HepG2 (cell line): ENCODE results near the gene EHD1. TPM values are rescaled to one million over a fixed set of nuclear protein-coding genes. Genes with fewer than 3 reads are reported as not detected.

Experiments used
- KLF9 ChIP-seq: IDR thresholded peaks from 2 replicates; pipeline ENCODE4 v1.6.1; 2016; ENCODE audit warnings: low read depth
- MAFG ChIP-seq: sonication (generic); formaldehyde crosslinking; IDR thresholded peaks from 2 replicates; pipeline ENCODE4 v1.5.1; 2020; ENCODE audit warnings: mild to moderate bottlenecking, missing genetic modification reagents
- MATR3 ChIP-seq: sonication (generic); formaldehyde crosslinking; IDR thresholded peaks from 2 replicates; pipeline ENCODE4 v1.4.0; 2020; ENCODE audit warnings: missing genetic modification reagents
- NCOR1 ChIP-seq: fragments of 200-600 bp; sonication (generic); IDR thresholded peaks from 2 replicates; pipeline ENCODE4 v1.7.0; 2017; ENCODE audit warnings: antibody characterized with exemption, low read length, borderline replicate concordance
- NRL ChIP-seq: sonication (generic); formaldehyde crosslinking; IDR thresholded peaks from 2 replicates; pipeline ENCODE4 v1.5.0; 2020; ENCODE audit warnings: missing genetic modification reagents, mild to moderate bottlenecking, moderate library complexity, borderline replicate concordance
- ZNF33B ChIP-seq: sonication (generic); formaldehyde crosslinking; IDR thresholded peaks from 2 replicates; pipeline ENCODE4 v1.5.1; 2020; ENCODE audit warnings: mild to moderate bottlenecking, missing genetic modification reagents
- polyA plus RNA-seq, 8 experiments: library from polyadenylated mRNA; depleted of rRNA in 3 of 8; stranded (reverse) in 7 of 8; unstranded in 1 of 8; fragments of >200 nt; fragmentation: Illumina TruSeq in 4 of 8; extraction: Trizol in 4 of 8; gene quantifications; 2 replicates each; pipeline versions ENCODE4 v1.2.1 to v1.2.3, GENCODE V29; 2011 to 2016; ENCODE audit warnings: low read depth in 4 of 8, missing spikeins in 1 of 8, mixed read lengths in 1 of 8; ENCODE audit not compliant: insufficient read depth in 1 of 8
- total RNA-seq, 5 experiments: library from RNA; depleted of rRNA; stranded (reverse); fragments of >200 nt; fragmentation: Illumina TruSeq; extraction: Trizol; gene quantifications; 2 replicates each; pipeline ENCODE4 v1.2.3, GENCODE V29; 2016; ENCODE audit warnings: low read depth in 1 of 5
- TF ChIP-seq, protein P1 (sequence below): sonication (generic); formaldehyde crosslinking; IDR thresholded peaks from 2 replicates; pipeline ENCODE4 v1.5.0; 2020; ENCODE audit warnings: mild to moderate bottlenecking, missing genetic modification reagents, borderline replicate concordance
- TF ChIP-seq, protein P2 (sequence below): sonication (generic); formaldehyde crosslinking; IDR thresholded peaks from 2 replicates; pipeline ENCODE4 v1.4.0; 2020; ENCODE audit warnings: missing genetic modification reagents
- TF ChIP-seq, protein P3 (sequence below): sonication (generic); formaldehyde crosslinking; IDR thresholded peaks from 2 replicates; pipeline ENCODE4 v1.5.0; 2020; ENCODE audit warnings: mild to moderate bottlenecking, missing genetic modification reagents, moderate library complexity
- TF ChIP-seq, protein P4 (sequence below): sonication (generic); formaldehyde crosslinking; IDR thresholded peaks from 2 replicates; pipeline ENCODE4 v1.8.0; 2022; ENCODE audit warnings: missing genetic modification reagents, mild to moderate bottlenecking, borderline replicate concordance
- TF ChIP-seq, protein P5 (sequence below): IDR thresholded peaks from 2 replicates; pipeline ENCODE4 v1.6.1; 2018; ENCODE audit warnings: missing genetic modification reagents

EHD1 gene
- total and polyA plus RNA-seq, 2 of the 13 experiments (the other 11 are each of a cell fraction or from before 2014, with no cell fraction given): 23.6 to 26.6 TPM

DNA sequence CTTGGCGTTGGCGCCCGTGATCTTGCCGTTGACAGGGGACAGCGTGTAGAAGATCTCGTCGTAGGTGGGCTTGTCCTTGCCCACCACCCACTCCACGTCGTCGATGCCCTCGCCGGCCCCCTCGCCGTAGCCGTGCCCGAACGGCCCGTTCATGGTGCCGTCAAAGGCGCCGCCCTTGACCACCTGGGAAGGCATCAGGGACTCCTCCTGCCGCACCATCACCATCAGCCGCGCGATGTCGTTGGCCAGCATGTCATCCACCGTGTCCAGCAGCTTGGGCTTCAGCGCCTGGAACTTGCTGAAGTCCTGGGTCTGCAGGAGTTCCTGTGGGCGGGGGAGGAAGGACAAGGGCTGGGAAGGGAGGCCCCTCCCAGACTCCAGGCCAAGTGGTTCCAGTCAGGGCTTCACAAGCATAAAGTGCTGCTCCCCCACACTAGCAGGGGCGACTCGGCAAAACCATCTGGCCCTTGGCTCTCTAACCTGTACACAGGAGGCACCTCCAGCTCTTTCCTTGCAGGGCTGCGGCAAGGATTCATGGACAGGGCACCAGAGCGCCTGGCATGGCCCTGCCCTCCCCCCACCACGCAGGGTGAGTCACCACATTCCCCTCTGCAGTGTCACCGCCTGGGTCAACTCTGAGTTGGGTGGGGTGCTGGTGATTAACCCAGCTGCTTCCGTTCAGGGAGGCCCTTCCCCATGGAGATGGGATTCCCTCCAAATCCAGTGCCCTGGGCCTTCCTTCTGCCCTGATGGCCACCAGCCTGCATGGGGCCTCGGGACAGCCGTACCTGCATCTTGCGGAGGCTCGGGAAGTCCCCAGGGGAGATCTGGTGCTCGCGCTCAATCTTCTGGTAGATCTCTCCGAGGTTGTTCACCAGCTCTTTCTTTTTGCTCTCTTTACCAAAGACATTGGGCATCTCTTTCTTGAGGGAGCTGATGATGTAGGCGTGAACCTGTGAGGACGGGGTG is 23.6 kb downstream of the EHD1 start (continued):
- TF ChIP-seq, protein P1, sequence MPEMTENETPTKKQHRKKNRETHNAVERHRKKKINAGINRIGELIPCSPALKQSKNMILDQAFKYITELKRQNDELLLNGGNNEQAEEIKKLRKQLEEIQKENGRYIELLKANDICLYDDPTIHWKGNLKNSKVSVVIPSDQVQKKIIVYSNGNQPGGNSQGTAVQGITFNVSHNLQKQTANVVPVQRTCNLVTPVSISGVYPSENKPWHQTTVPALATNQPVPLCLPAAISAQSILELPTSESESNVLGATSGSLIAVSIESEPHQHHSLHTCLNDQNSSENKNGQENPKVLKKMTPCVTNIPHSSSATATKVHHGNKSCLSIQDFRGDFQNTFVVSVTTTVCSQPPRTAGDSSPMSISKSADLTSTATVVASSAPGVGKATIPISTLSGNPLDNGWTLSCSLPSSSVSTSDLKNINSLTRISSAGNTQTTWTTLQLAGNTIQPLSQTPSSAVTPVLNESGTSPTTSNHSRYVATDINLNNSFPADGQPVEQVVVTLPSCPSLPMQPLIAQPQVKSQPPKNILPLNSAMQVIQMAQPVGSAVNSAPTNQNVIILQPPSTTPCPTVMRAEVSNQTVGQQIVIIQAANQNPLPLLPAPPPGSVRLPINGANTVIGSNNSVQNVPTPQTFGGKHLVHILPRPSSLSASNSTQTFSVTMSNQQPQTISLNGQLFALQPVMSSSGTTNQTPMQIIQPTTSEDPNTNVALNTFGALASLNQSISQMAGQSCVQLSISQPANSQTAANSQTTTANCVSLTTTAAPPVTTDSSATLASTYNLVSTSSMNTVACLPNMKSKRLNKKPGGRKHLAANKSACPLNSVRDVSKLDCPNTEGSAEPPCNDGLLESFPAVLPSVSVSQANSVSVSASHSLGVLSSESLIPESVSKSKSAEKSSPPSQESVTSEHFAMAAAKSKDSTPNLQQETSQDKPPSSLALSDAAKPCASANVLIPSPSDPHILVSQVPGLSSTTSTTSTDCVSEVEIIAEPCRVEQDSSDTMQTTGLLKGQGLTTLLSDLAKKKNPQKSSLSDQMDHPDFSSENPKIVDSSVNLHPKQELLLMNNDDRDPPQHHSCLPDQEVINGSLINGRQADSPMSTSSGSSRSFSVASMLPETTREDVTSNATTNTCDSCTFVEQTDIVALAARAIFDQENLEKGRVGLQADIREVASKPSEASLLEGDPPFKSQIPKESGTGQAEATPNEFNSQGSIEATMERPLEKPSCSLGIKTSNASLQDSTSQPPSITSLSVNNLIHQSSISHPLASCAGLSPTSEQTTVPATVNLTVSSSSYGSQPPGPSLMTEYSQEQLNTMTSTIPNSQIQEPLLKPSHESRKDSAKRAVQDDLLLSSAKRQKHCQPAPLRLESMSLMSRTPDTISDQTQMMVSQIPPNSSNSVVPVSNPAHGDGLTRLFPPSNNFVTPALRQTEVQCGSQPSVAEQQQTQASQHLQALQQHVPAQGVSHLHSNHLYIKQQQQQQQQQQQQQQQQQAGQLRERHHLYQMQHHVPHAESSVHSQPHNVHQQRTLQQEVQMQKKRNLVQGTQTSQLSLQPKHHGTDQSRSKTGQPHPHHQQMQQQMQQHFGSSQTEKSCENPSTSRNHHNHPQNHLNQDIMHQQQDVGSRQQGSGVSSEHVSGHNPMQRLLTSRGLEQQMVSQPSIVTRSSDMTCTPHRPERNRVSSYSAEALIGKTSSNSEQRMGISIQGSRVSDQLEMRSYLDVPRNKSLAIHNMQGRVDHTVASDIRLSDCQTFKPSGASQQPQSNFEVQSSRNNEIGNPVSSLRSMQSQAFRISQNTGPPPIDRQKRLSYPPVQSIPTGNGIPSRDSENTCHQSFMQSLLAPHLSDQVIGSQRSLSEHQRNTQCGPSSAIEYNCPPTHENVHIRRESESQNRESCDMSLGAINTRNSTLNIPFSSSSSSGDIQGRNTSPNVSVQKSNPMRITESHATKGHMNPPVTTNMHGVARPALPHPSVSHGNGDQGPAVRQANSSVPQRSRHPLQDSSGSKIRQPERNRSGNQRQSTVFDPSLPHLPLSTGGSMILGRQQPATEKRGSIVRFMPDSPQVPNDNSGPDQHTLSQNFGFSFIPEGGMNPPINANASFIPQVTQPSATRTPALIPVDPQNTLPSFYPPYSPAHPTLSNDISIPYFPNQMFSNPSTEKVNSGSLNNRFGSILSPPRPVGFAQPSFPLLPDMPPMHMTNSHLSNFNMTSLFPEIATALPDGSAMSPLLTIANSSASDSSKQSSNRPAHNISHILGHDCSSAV: no peak
- TF ChIP-seq MATR3 (CRISPR knock-in tag) (no peak), MAFG (CRISPR knock-in tag) (no peak), KLF9 (CRISPR knock-in tag) (no peak), ZNF33B (no peak), NCOR1 (no peak), NRL (CRISPR knock-in tag) (no peak)
- TF ChIP-seq, protein P2, sequence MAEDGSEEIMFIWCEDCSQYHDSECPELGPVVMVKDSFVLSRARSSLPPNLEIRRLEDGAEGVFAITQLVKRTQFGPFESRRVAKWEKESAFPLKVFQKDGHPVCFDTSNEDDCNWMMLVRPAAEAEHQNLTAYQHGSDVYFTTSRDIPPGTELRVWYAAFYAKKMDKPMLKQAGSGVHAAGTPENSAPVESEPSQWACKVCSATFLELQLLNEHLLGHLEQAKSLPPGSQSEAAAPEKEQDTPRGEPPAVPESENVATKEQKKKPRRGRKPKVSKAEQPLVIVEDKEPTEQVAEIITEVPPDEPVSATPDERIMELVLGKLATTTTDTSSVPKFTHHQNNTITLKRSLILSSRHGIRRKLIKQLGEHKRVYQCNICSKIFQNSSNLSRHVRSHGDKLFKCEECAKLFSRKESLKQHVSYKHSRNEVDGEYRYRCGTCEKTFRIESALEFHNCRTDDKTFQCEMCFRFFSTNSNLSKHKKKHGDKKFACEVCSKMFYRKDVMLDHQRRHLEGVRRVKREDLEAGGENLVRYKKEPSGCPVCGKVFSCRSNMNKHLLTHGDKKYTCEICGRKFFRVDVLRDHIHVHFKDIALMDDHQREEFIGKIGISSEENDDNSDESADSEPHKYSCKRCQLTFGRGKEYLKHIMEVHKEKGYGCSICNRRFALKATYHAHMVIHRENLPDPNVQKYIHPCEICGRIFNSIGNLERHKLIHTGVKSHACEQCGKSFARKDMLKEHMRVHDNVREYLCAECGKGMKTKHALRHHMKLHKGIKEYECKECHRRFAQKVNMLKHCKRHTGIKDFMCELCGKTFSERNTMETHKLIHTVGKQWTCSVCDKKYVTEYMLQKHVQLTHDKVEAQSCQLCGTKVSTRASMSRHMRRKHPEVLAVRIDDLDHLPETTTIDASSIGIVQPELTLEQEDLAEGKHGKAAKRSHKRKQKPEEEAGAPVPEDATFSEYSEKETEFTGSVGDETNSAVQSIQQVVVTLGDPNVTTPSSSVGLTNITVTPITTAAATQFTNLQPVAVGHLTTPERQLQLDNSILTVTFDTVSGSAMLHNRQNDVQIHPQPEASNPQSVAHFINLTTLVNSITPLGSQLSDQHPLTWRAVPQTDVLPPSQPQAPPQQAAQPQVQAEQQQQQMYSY (CRISPR knock-in tag): no peak
- TF ChIP-seq, protein P3, sequence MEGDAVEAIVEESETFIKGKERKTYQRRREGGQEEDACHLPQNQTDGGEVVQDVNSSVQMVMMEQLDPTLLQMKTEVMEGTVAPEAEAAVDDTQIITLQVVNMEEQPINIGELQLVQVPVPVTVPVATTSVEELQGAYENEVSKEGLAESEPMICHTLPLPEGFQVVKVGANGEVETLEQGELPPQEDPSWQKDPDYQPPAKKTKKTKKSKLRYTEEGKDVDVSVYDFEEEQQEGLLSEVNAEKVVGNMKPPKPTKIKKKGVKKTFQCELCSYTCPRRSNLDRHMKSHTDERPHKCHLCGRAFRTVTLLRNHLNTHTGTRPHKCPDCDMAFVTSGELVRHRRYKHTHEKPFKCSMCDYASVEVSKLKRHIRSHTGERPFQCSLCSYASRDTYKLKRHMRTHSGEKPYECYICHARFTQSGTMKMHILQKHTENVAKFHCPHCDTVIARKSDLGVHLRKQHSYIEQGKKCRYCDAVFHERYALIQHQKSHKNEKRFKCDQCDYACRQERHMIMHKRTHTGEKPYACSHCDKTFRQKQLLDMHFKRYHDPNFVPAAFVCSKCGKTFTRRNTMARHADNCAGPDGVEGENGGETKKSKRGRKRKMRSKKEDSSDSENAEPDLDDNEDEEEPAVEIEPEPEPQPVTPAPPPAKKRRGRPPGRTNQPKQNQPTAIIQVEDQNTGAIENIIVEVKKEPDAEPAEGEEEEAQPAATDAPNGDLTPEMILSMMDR (CRISPR knock-in tag): no peak
- TF ChIP-seq, protein P4, sequence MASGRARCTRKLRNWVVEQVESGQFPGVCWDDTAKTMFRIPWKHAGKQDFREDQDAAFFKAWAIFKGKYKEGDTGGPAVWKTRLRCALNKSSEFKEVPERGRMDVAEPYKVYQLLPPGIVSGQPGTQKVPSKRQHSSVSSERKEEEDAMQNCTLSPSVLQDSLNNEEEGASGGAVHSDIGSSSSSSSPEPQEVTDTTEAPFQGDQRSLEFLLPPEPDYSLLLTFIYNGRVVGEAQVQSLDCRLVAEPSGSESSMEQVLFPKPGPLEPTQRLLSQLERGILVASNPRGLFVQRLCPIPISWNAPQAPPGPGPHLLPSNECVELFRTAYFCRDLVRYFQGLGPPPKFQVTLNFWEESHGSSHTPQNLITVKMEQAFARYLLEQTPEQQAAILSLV: no peak
- TF ChIP-seq, protein P5, sequence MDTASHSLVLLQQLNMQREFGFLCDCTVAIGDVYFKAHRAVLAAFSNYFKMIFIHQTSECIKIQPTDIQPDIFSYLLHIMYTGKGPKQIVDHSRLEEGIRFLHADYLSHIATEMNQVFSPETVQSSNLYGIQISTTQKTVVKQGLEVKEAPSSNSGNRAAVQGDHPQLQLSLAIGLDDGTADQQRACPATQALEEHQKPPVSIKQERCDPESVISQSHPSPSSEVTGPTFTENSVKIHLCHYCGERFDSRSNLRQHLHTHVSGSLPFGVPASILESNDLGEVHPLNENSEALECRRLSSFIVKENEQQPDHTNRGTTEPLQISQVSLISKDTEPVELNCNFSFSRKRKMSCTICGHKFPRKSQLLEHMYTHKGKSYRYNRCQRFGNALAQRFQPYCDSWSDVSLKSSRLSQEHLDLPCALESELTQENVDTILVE (CRISPR knock-in tag): no peak
